ENCODE measurements around the gene KPNA4. TPM values are rescaled to one million over a fixed set of nuclear protein-coding genes. Genes with fewer than 3 reads are reported as not detected.

KPNA4 gene
- total RNA-seq, 1 donor from 2014 or later: 60.5 TPM

GRCh38 chr3:160545504-160545871 lies 19.9 kb downstream of the KPNA4 start:
- peaks cover 10% of the 10 kb centered on the region for H3K9me3 Mint-ChIP-seq
- H3K27me3 Mint-ChIP-seq: no peaks in the 10 kb centered on the region
- peaks cover 37% of the 10 kb centered on the region for H3K36me3 Mint-ChIP-seq
- H3K27ac Mint-ChIP-seq: no peak overlapping the region
- DNase-seq (ENCODE audit: extremely low spot score, unreplicated experiment): no peak
- peaks cover 20% of the 10 kb centered on the region for H3K4me1 Mint-ChIP-seq (ENCODE audit: unreplicated experiment)
- no peak overlapping the region for H3K4me3 Mint-ChIP-seq
- no peak for TF ChIP-seq CTCF (conservative IDR thresholded peaks at IDR 0.05)

- DNase-seq (ENCODE audit: extremely low spot score, unreplicated experiment): no peak
- Mint-ChIP-seq H3K27ac (no peak overlapping the region), H3K36me3 (peaks cover 34% of the 10 kb centered on the region), H3K4me3 (no peak overlapping the region), H3K27me3 (no peaks in the 10 kb centered on the region), H3K4me1 (ENCODE audit: unreplicated experiment) (peaks cover 20% of the 10 kb centered on the region), H3K9me3 (peaks cover 10% of the 10 kb centered on the region)
- no peak for TF ChIP-seq CTCF (conservative IDR thresholded peaks at IDR 0.05)
Observed at GRCh38 chr3:160544844-160545503, 20.4 kb downstream of the KPNA4 start.

GRCh38 chr3:160540551-160540950 lies 24.8 kb downstream of the KPNA4 start:
- Mint-ChIP-seq H3K36me3 (peaks cover 10% of the 10 kb centered on the region), H3K9me3 (no peaks in the 10 kb centered on the region), H3K27ac (no peak overlapping the region), H3K4me3 (no peak overlapping the region), H3K27me3 (no peaks in the 10 kb centered on the region), H3K4me1 (ENCODE audit: unreplicated experiment) (peaks cover 23% of the 10 kb centered on the region)
- DNase-seq (ENCODE audit: extremely low spot score, unreplicated experiment): no peak
- no peak for TF ChIP-seq CTCF (conservative IDR thresholded peaks at IDR 0.05)

GRCh38 chr3:160538895-160539294 lies 26.5 kb downstream of the KPNA4 start:
- Mint-ChIP-seq H3K36me3 (no peaks in the 10 kb centered on the region), H3K27me3 (no peaks in the 10 kb centered on the region), H3K4me3 (no peak overlapping the region), H3K4me1 (ENCODE audit: unreplicated experiment) (peaks cover 17% of the 10 kb centered on the region), H3K9me3 (no peaks in the 10 kb centered on the region), H3K27ac (peak overlapping the region; percentile 3)
- DNase-seq (ENCODE audit: extremely low spot score, unreplicated experiment): no peak
- TF ChIP-seq CTCF (conservative IDR thresholded peaks at IDR 0.05): no peak

GRCh38 chr3:160537729-160538128 lies 27.6 kb downstream of the KPNA4 start:
- H3K27me3 Mint-ChIP-seq: no peaks in the 10 kb centered on the region
- no peaks in the 10 kb centered on the region for H3K9me3 Mint-ChIP-seq
- no peak overlapping the region for H3K27ac Mint-ChIP-seq
- H3K4me3 Mint-ChIP-seq: no peak overlapping the region
- no peaks in the 10 kb centered on the region for H3K36me3 Mint-ChIP-seq
- no peak for TF ChIP-seq CTCF (conservative IDR thresholded peaks at IDR 0.05)
- H3K4me1 Mint-ChIP-seq (ENCODE audit: unreplicated experiment): peaks cover 17% of the 10 kb centered on the region
- no peak for DNase-seq (ENCODE audit: extremely low spot score, unreplicated experiment)

GRCh38 chr3:160532371-160532770 lies 33.0 kb downstream of the KPNA4 start:
- H3K36me3 Mint-ChIP-seq: peaks cover 13% of the 10 kb centered on the region
- H3K9me3 Mint-ChIP-seq: no peaks in the 10 kb centered on the region
- DNase-seq (ENCODE audit: extremely low spot score, unreplicated experiment): no peak
- no peaks in the 10 kb centered on the region for H3K27me3 Mint-ChIP-seq
- TF ChIP-seq CTCF (conservative IDR thresholded peaks at IDR 0.05): no peak
- H3K4me3 Mint-ChIP-seq: no peak overlapping the region
- no peaks in the 10 kb centered on the region for H3K4me1 Mint-ChIP-seq (ENCODE audit: unreplicated experiment)
- H3K27ac Mint-ChIP-seq: no peak overlapping the region
